ENCODE measurements around the gene VPS13D.

DNA sequence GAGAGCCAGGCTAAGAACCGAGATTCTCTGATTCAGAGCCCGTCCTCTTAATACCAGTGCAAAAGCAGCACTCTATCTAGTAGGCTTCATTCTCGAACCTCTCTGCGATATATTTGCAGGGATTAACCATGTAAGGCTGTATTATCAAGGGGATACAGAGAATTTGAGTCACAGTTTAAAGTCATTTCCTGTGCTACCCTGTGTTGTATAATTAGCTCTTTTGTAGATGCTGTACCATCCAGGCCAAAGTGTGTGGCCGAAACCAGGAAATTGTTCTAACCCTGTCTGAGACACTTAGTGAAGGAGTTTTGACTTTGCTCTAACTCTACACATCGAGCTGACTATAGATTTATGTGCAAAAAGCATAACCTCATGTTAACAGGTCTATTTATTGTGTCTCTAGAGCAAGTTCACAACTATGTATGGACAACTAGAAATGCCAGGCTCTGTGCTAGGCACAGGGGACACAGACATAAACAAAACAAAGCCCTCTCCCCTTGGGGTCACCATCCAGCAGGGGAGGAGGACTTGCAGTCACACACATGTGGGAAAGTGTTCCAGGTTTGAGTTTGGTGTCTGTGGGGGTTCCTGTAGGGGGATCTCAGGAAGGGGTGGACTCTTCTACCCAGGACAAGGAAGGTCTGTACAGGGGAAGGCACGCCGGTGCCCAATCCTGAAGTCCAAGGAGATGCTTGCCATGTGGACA, 206.0 kb downstream of the VPS13D start:
- TF ChIP-seq CTCF (IDR thresholded peaks at IDR 0.05; ENCODE audit: low read depth, low read length, poor library complexity, severe bottlenecking) (no peak), EZH2phosphoT487 (IDR thresholded peaks at IDR 0.05; ENCODE audit: borderline replicate concordance, low read length) (no peak)

All from DOHH2 (cell line).